Breast epithelium (tissue), 4 donors: ENCODE measurements around the gene C1QL1. TPM values are rescaled to one million over a fixed set of nuclear protein-coding genes. Genes with fewer than 3 reads are reported as not detected.

Source experiments
- DNase-seq, 2 donors: peaks; one replicate each; pipeline ENCODE4 v3.0.0-alpha.2; 2019; ENCODE audit warnings: low spot score in 2 of 2
- H3K27ac ChIP-seq, 2 donors: fragments of 200-600 bp; sonication (generic) in 1 of 2; one replicate each; pipeline ENCODE4 v1.5.1; 2016 to 2019; ENCODE audit warnings: mild to moderate bottlenecking in 1 of 2
- H3K27me3 ChIP-seq, 2 donors: fragments of 200-600 bp; sonication (generic) in 1 of 2; one replicate each; pipeline versions ENCODE4 v1.5.1 to v1.6.0; 2017 to 2019; ENCODE audit warnings: control low read depth in 1 of 2, mild to moderate bottlenecking in 1 of 2
- H3K36me3 ChIP-seq: fragments of 200-600 bp; one replicate; pipeline ENCODE4 v1.5.1; 2019
- H3K4me1 ChIP-seq, 2 donors: fragments of 200-600 bp; sonication (generic); one replicate each; pipeline ENCODE4 v1.5.1; 2016 to 2019; ENCODE audit warnings: control low read depth in 1 of 2
- H3K4me3 ChIP-seq, 3 donors: fragments of 200-600 bp; sonication (generic); 1 replicate in 2 of 3; 2 replicates in 1 of 3; pipeline ENCODE4 v1.5.1; 2016 to 2019; ENCODE audit warnings: mild to moderate bottlenecking in 3 of 3, moderate library complexity in 2 of 3
- H3K9me3 ChIP-seq, 2 donors: fragments of 200-600 bp; sonication (generic) in 1 of 2; one replicate each; pipeline ENCODE4 v1.5.1; 2016 to 2019; ENCODE audit warnings: control low read depth in 1 of 2
- CTCF ChIP-seq, 3 donors: fragments of 450-650 bp; IDR thresholded peaks; one replicate each; pipeline ENCODE4 v1.5.1; 2016 to 2017; ENCODE audit warnings: antibody characterized with exemption in 3 of 3, mild to moderate bottlenecking in 3 of 3, moderate library complexity in 3 of 3
- POLR2A ChIP-seq: fragments of 450-650 bp; IDR thresholded peaks from one replicate; pipeline ENCODE4 v1.6.1; 2016; ENCODE audit warnings: antibody characterized with exemption, mild to moderate bottlenecking, moderate library complexity
- POLR2AphosphoS5 ChIP-seq, 3 donors: sonication (generic); formaldehyde crosslinking; IDR thresholded peaks; one replicate each; pipeline ENCODE4 v1.6.1; 2017; ENCODE audit warnings: antibody characterized with exemption in 3 of 3
- intact Hi-C: fragments of 100-400 bp; cut with DNase I; formaldehyde crosslinking; loops from one replicate; pipeline ENCODE4 v1.15.1; 2023; ENCODE audit warnings: low total_unique reads
- total RNA-seq, 3 donors: library from RNA; depleted of rRNA; stranded (reverse); fragments of >200 nt; gene quantifications; one replicate each; pipeline ENCODE4 v1.1.0, GENCODE V29; 2016

The C1QL1 gene
- total RNA-seq, 3 donors from 2014 or later, result 0.98 to 7.2 TPM; not detected in 1

GRCh38 chr17:44976206-44976605 is 8.1 kb upstream of the C1QL1 start:
- Histone ChIP-seq H3K27me3 (no peaks in the 10 kb centered on the region), H3K4me1 (no peaks in the 10 kb centered on the region), H3K27ac (no peak overlapping the region), H3K9me3 (no peaks in the 10 kb centered on the region), H3K4me3 (no peak overlapping the region), H3K36me3 (no peaks in the 10 kb centered on the region)
- TF ChIP-seq POLR2A (no peak), POLR2AphosphoS5 (IDR thresholded peaks at IDR 0.05) (no peak), CTCF (IDR thresholded peaks at IDR 0.05) (no peak)
- DNase-seq, result no peak
- intact Hi-C loops, result no loop called here

- DNase-seq, result no peak
- no peak for TF ChIP-seq POLR2AphosphoS5 (IDR thresholded peaks at IDR 0.05)
- intact Hi-C loops, result no loop called here
- no peaks in the 10 kb centered on the region for H3K27me3 ChIP-seq
- H3K27ac ChIP-seq, result no peak overlapping the region
- H3K36me3 ChIP-seq, result no peaks in the 10 kb centered on the region
- peaks cover 0 to 4% of the 10 kb centered on the region in 2 donors for H3K4me1 ChIP-seq
- no peak overlapping the region for H3K4me3 ChIP-seq
- H3K9me3 ChIP-seq, result no peaks in the 10 kb centered on the region
These were observed 4.8 kb upstream of the C1QL1 start for GRCh38 chr17:44972953-44973352.

- TF ChIP-seq CTCF (IDR thresholded peaks at IDR 0.05), result no peak
- no peak for TF ChIP-seq POLR2A
- no peak for TF ChIP-seq POLR2AphosphoS5 (IDR thresholded peaks at IDR 0.05)
- no peak for DNase-seq
- peaks cover 6 to 10% of the 10 kb centered on the region in 2 donors for H3K27me3 ChIP-seq
- H3K4me3 ChIP-seq, result no peak overlapping the region
- intact Hi-C loops, result no loop called here
- H3K9me3 ChIP-seq, result no peaks in the 10 kb centered on the region
- H3K4me1 ChIP-seq, result peaks cover 2 to 9% of the 10 kb centered on the region in 2 donors
- H3K36me3 ChIP-seq, result no peaks in the 10 kb centered on the region
- no peak overlapping the region for H3K27ac ChIP-seq
These were observed 3.8 kb upstream of the C1QL1 start for GRCh38 chr17:44971776-44972483.

GRCh38 chr17:44970136-44970741 is 2.1 kb upstream of the C1QL1 start:
- peaks cover 11 to 26% of the 10 kb centered on the region in 2 donors for H3K27me3 ChIP-seq
- no peak overlapping the region for H3K27ac ChIP-seq
- H3K4me1 ChIP-seq, result peaks cover 4 to 9% of the 10 kb centered on the region in 2 donors
- H3K36me3 ChIP-seq, result no peaks in the 10 kb centered on the region
- peak overlapping the region; percentile 33 to 70 (median 47) for H3K4me3 ChIP-seq
- no peak for DNase-seq
- no peaks in the 10 kb centered on the region for H3K9me3 ChIP-seq
- intact Hi-C loops, result no loop called here
- TF ChIP-seq POLR2AphosphoS5 (IDR thresholded peaks at IDR 0.05), result no peak
- TF ChIP-seq CTCF (IDR thresholded peaks at IDR 0.05), result no peak
- no peak for TF ChIP-seq POLR2A

GRCh38 chr17:44969144-44969780 is 1.2 kb upstream of the C1QL1 start:
- DNase-seq, result no peak
- H3K27me3 ChIP-seq, result peaks cover 11 to 27% of the 10 kb centered on the region in 2 donors
- peaks cover 4 to 9% of the 10 kb centered on the region in 2 donors for H3K4me1 ChIP-seq
- intact Hi-C loops, result no loop called here
- no peaks in the 10 kb centered on the region for H3K36me3 ChIP-seq
- no peak overlapping the region for H3K27ac ChIP-seq
- no peaks in the 10 kb centered on the region for H3K9me3 ChIP-seq
- H3K4me3 ChIP-seq, result peak overlapping the region in 1 of 3 donors; percentile 66
- TF ChIP-seq POLR2AphosphoS5 (IDR thresholded peaks at IDR 0.05) (no peak), CTCF (IDR thresholded peaks at IDR 0.05) (no peak), POLR2A (no peak)
